Activated CD4-positive, alpha-beta T cell treated with anti-CD3 and anti-CD28 coated beads, Interleukin-2, amount 50 U/mL, for 4 hours (primary cell): Measurements from ENCODE around the gene ASPHD2.
"Not testable (repeated sequence)": the region's sequence is repeated elsewhere in the genome, so short reads cannot be mapped to it uniquely, and the experiment has no call there.

Source experiments
- DNase-seq, 2 experiments: peaks; one replicate each; pipeline ENCODE4 v3.0.0-alpha.2; 2020

Gene ASPHD2

DNA sequence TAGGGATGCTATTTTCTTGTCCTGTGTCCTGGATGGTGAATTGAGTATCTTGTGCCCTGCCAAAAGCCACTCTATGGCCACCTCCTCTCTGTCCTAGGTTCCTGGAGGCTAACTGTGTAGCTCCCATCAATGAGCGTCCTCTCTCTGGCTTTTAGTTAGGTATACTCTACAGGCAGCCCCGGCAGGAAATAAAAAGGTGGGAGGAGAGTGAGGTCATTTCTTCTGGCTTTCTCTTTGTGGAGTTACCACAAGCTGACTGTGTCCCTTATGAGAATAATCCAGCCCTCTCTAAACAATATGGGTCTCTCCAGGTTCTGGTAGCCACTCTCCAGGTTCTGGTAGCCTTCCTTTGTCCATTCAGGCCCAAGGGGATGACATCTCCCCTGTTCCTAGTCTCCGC is 11.7 kb upstream of the ASPHD2 start:
- no peak for DNase-seq

- no peak for DNase-seq
These were observed 10.4 kb upstream of the ASPHD2 start for GRCh38 chr22:26418620-26419019.

DNA sequence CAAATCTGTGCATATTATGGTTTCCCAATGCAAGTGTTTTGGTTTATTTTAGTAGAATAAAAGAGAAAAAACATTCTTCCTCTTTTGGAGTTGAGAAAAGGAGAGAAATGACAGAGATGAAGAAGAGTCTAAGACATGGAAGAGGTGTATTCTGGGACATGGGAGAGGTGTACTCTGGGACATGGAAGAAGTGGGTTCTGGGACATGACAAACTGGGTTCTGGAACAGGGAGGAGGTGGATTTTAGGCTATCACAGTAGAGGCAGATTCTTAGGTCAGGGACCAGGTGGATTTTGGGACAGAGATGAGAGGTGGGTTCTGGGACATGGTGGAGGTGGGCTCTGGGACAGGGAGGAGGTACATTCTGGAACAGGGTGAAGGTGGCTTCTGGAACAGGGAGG is 2.1 kb upstream of the ASPHD2 start:
- no peak for DNase-seq

- DNase-seq, result peak in 1 of 2 experiments; percentile 4
These were observed 612 bp downstream of the ASPHD2 start for GRCh38 chr22:26429458-26430286.

GRCh38 chr22:26430600-26430999 is 1.5 kb downstream of the ASPHD2 start:
- no peak for DNase-seq

- DNase-seq, result no peak
These were observed 2.4 kb downstream of the ASPHD2 start for GRCh38 chr22:26431261-26431995.

DNA sequence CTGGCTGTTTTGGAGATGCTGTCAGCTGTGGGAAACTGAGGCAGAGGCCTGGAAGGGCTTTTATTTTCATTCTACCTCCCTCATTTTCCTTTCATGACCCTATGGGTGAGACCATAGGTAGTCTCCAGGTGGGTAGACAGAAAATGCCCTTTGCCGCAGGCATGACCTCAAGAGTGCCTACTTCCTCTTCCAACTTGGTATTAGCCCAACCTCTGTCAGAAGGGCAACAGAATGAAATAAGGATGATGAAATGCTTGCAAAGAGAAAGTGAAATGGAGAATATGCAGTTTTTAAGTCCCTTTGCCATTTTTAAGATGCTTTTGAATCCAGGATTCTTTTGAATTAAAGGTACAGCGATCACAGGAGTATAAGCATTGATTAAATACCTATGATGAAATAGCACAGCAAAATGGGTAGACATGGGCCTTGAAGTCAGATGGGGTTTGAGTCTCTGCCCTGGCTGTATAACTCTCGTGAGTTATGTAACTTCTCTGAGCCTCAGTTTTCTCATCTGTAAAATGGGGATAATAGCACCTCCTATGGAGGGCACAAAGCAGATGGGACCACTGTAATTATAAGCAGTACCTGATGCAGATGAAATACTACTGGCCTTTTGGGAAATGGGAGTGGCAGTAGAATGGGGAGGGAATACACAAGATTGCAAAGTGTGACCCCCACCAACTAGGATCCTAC is 3.7 kb downstream of the ASPHD2 start:
- no peak for DNase-seq

- no peak for DNase-seq
These were observed 4.7 kb downstream of the ASPHD2 start for GRCh38 chr22:26433805-26434204.

GRCh38 chr22:26435327-26436093 is 6.5 kb downstream of the ASPHD2 start:
- DNase-seq, result no peak

GRCh38 chr22:26436903-26437515 is 7.9 kb downstream of the ASPHD2 start:
- DNase-seq, result no peak

DNA sequence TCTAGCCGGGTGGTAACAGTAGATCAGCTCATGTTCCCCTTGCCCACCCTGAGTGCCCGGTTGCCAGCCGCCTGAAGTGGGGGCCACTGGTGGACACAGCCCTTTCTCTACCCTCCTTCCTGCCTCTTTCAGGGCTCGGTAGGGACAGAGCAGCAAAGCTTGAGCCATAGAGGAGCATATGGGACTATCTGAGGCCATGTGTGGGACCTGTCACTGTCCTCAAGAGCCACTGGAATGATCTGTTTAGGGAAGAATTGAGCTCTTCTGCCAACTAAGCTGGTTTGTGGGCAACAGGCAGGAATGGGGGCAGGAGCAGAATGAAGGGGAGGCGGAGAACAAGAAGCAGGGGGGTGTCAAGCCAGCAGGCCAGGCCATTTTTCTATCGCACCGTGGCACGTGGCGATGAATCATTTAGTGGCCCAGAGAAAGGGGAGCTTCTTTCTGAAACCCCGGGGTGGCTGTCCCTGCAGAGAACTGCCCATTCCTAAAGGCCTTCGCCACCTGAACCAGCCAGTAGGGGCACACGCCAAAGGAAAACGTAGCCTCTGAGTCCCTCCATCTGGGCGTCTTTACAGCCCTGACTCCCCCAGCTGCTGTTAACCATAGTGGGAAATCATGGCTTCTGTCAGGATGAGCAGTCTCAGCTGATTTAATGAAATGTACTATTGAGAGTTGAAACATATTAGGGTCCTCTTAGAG is 8.8 kb downstream of the ASPHD2 start:
- no peak for DNase-seq

GRCh38 chr22:26438776-26439175 is 9.7 kb downstream of the ASPHD2 start:
- DNase-seq, result not testable (repeated sequence)

GRCh38 chr22:26439559-26439958 is 10.5 kb downstream of the ASPHD2 start:
- no peak for DNase-seq

DNA sequence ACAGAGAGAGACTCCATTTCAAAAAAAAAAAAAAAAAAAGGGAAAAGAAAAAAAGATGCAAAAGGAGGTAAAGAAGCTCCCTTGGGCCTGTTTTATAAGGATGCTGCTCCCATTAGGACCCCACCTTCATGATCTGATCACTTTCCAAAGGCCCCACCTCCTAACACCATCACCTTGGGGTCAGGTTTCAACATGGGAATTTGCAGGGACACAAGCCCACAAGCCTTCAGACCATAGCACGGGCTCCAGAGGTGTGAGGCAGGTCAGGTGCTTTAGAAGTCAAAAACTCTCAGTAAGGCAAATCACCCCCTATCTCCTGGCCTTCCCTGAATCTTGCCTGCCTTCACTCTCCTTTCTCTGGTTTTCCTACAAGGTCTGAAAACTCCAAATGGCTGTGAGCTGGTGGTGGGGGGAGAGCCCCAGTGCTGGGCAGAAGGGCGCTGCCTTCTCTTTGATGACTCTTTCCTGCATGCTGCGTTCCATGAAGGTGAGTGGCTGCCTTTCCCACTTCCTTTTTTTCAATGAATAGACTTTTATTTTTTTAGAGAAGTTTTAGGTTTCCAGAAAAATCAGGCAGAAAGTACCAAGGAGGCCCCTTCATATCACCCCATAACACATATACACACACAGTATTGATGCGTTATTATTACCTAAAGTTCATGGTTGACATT is 13.2 kb downstream of the ASPHD2 start:
- no peak for DNase-seq

DNA sequence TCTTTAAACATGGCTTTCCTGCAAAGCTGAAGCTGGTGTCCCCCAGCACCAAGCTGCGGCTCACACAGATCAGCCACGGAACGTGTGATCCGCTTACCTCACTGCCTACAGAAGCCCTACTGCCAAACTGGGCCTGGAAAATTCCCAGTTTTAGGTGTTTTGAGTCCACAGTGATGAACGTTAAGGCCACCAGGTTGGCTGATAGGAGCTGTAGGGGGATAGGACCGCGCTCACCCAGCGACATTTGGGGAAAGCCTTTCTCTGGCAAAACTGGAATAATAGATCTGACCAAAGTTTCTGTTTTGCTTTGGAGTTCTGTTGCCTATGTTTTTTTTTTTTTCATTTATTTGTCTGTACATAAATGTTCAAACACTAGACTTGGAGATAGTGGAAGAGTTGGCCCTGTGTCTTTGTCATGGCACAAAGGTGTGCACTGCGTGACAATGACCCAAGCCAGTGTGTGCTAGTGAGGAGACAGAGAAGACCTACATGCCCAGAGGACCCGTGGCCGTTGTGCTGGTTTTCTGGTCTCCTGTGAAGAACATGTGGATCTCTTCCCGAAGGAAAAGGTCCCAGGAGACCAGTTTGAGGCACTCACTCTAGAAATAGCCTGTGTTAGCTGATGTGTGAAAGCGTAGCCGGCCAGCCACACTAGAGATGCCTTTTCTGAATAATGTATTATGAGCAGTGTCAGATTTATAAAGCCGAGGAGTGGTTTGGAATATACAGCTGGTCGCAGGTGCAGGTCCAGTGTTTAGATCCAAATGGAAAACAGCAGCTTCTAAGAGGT is 15.0 kb downstream of the ASPHD2 start:
- DNase-seq, result no peak

DNA sequence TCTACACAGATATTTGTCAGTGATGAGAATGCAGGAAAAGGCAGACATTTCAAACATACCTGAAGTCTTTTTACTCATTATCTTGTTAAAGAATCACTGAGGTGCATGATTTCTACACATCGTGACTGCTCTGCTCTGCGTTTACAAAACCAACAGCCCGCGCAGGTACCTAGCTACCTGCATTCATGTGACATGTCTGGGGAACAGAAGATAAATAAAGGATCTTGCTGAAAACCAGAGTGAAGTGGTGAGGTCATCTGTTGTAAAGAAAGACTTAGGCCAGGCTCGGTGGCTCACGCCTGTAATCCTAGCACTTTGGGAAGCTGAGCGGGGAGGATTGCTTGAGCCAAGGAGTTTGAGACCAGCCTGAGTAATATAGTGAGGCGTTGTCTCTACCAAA is 15.7 kb downstream of the ASPHD2 start:
- no peak for DNase-seq

- no peak for DNase-seq
These were observed 16.7 kb downstream of the ASPHD2 start for GRCh38 chr22:26445577-26446275.

- DNase-seq, result no peak
These were observed 17.9 kb downstream of the ASPHD2 start for GRCh38 chr22:26446808-26447515.
